NCI-H2227 treated with DMSO at 0.1 percent for 48 hours (cell line): Measurements from ENCODE around the gene CTSK.
"Not testable (repeated sequence)": the region's sequence is repeated elsewhere in the genome, so short reads cannot be mapped to it uniquely, and the experiment has no call there.

Source experiments
- DNase-seq: peaks from one replicate; lab custom pipeline; 2025; lab: John Stamatoyannopoulos, UW

Gene CTSK

DNA sequence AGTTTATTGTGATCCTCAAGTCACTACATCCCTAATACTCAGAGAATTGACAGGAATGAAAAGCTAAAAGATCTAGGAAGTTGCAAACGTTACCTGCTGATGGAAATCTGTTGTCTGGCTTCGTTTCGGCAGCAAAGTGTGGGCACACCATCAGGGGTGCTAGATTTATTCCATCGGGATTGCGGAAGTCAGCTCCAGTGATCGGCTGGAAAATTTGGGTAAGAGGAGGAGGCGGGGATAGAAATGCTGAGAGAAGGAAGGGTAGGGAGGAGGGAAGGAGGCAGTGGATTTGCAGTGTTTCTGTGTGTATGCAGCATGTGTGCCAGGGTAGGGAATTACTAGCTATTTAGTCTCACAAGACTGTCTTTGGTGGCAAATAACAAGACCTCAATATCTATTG, at the start of gene CTSK:
Gene CTSK (minus strand): TSS at position 140 of the 400 bp plus-strand sequence. CDS start 1,455 bp downstream, outside the sequence.
- no peak for DNase-seq

DNA sequence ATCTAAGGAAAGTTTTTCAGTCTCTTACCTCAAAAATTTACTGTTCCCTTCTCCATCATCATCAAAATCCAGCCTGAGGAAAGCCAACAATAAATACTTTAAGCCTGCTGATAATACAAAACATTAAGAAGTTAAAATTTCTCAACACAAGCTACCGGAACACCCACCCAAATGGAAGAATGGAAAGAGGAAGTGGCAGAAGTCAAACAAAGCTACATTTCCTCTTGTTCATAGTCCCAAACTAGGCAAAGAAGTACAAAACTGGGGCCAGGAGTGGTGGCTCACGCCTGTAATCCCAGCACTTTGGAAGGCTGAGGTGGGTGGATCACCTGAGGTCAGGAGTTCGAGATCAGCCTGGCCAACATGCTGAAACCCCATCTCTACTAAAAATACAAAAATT, 44.7 kb upstream of the CTSK start:
- not testable (repeated sequence) for DNase-seq

GRCh38 chr1:150850801-150851362, 42.8 kb upstream of the CTSK start:
- DNase-seq = not testable (repeated sequence)

DNA sequence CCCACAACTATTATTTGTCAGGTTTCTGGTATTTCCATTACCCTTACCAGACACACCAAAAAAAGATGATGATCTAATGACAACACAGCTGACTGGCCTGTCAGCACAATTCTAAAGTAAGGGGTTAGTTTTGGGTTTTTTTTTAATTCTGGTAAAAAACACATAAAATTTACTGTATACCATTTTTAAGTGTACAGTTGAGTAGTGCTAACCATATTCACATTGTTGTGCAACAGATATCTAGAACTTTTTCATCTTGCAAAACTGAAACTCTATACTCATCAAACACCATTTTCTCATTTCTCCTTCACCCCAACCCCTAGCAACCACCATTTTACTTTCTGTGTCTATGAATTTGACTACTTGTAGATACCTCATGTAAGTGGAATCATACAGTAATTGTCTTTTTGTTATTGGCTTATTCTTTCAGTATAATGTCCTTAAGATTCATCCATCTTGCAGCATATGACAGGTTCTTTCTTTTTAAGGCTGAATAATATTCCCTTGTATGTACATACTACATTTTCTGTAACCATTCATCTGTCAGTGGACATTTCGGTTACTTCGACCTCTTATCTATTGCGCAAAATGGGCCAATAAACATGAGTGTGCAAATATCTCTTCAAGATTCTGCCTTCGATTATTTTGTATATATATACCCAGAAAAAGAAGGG, 38.5 kb upstream of the CTSK start:
- DNase-seq = no peak

DNA sequence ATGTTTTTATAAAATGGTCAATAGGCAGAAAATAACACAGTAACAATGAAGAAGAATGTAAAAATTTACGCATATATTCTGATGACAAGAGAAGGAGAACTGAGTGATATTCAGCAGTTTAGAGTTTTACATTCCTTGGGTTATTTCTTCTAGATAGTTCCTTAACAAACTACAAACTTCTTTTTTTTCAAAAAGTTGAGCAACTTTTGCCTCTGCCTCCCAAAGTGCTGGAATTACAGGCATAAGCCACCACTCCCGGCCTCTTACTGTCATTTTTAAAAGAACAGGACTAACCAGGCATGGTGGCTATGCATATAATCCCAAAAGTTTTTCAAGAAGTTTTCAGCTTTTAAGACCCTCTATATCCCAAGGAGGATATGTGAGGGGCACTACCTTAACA, 35.4 kb upstream of the CTSK start:
- no peak for DNase-seq

GRCh38 chr1:150842964-150843363, 34.9 kb upstream of the CTSK start:
- no peak for DNase-seq

GRCh38 chr1:150842343-150842742, 34.3 kb upstream of the CTSK start:
- no peak for DNase-seq

- DNase-seq = no peak
These were observed 33.6 kb upstream of the CTSK start for GRCh38 chr1:150841626-150842025.

DNA sequence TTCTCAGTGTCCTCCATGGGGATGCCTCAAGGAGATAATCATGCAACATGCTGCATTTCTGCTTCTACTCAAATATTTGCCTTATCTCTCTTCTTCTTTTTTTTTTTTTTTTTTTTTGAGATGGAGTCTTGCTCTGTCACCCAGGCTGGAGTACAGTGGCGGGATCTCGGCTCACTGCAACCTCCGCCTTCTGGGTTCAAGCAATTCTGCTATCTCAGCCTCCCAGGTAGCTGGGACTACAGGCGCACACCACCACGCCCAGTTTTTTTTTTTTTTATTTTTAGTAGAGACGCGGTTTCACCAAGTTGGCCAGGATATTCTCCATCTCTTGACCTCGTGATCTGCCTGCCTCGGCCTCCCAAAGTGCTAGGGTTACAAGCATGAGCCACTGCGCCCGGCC, 32.8 kb upstream of the CTSK start:
- DNase-seq = not testable (repeated sequence)

GRCh38 chr1:150836129-150836773, 28.2 kb upstream of the CTSK start:
- DNase-seq = no peak

GRCh38 chr1:150833961-150834360, 25.9 kb upstream of the CTSK start:
- not testable (repeated sequence) for DNase-seq

DNA sequence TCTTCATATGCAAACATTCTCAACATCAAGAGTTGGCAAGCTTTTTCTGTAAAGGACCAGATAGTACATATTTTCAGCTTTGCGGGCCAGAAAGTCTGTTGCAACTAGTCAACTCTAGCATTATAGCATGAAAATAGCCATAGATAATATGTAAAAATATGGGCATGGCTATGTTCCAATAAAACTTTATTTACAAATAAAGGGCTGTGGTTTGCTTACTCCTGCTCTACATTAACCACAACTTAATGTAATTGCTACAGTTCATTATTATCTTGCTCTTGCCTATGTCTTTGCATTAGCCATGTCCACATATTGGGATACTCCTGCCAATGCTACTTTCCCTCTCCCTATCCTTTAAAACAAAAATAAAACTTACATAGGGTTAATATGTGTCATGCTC, 24.5 kb upstream of the CTSK start:
- no peak for DNase-seq

GRCh38 chr1:150829751-150830150, 21.7 kb upstream of the CTSK start:
- DNase-seq = no peak

DNA sequence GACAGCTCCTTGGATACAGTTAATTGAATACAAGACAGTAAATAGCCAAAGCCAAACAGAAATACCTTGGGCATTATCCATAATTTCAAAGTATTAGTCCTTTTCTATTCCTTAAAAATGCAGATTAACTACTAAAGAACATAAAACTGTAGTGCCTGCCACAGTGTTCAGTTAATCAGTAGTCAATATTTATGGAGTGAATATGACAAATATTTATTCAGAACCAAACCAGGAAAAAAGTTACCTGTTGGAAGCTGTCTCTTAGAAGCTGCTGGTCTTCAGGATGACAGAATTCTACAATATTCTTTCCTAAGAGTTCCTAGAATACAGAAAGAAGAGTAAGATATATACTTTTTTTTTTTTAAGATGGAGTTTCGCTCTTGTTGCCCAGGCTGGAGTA, 18.2 kb upstream of the CTSK start:
- DNase-seq = no peak

- no peak for DNase-seq
These were observed 12.9 kb upstream of the CTSK start for GRCh38 chr1:150820730-150821512.

DNA sequence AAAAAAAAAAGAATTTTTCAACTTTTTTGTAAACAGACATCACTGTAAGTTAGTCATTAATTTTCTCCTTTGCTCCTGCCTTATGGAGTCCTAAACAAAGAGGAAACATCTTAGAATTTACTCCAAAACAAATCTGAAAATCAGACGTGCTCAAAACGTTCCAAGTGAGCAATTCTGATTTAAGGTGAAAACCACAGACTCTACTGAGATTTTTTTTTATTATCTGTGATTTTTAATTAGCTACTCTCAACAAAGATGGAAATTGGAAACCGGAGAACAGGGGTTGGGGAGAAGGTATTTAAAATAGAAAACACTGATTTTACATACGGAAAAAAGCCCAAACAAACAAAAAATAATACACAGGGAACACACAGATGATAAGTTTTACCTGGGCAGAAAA, 7.8 kb upstream of the CTSK start:
- DNase-seq = no peak

GRCh38 chr1:150813028-150813707, 5.1 kb upstream of the CTSK start:
- peak; percentile 66 for DNase-seq

DNA sequence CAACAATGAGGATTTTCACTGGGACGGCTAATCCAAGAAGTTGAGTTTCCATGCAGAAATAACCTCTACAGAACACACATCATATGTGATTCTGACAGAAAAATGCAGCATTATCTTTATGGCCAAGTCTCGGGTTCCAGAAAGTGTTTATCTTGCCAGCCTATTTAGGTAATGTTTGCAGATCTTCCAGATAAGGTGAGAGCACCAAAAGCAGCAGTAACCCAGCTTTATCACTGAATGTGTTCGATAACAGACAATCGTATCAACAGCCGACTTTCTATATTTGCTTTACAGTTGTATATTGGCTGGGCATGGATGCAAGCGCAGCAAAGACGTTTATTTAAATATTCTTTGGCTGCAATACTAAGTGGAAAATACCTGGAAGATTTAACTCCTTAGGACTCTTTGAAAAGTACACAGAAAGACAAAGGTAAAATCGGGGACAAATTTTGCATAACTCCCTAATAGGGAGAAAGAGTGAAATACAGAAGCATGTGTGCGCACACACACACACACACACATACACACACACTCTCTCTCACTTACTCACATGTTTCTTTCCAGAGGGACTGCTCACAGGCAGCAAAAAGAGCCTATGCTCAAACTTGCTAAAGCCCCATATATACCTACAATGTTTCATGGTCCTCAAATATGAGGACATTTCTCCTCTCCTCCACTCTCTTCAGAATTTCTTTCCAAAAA, 3.0 kb upstream of the CTSK start:
- DNase-seq = no peak

DNA sequence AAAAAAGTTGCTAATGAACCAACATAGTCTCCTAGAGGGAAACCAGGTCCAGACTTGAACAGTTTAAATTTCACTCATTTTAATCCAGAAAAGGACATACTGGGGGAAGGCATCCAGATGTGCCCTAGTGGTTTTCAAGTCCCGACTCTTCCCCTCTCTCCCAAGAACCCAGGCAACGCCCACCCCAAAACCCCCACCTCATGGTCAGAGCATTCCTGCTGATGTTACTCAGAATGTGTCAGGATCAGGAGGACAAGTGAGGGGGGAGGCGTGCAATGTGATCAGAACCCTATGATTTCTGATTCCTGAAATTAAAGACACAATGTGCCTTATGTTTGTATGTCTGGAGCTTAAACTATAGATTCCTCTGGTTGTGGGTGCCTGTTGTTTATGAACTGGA, 1.6 kb upstream of the CTSK start:
- DNase-seq = no peak

- no peak for DNase-seq
These were observed 786 bp upstream of the CTSK start for GRCh38 chr1:150808846-150809245.

DNA sequence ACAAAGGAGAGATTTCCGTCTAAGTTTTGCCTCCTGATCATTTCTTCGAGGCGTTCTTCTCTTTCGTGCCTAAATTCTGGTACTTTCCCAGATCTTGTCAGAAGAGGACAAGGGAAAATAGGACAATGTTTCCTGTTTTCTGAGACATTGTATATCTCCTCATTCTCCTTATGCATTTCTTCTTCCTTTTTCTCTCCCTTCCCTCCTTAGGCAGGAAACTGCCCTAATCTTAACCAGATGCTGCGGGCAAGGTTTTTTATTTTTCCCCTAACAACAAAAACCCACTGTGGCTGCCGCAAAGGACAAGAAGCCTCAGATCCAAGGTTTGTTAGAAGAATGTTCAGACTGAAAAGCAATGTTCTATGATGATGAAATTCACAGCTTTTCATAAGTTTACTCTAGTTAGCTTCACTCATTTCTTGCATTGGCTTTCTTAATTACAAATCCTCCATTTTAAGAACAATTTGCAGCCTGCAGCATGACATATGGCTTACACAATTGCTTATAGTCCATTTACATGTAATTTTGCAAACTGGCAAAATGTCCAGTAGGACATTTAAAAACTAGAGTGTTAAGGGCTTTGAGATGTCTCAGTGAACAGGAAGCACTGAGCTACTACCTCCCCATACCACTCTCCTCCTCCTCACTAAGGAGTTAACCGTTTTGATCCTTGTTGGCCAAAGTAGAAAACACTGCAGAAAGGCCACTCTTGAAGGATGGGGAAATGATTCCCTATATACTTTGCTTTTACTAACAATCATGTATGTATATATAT, 624 bp downstream of the CTSK start:
- DNase-seq = no peak
